Measurements from ENCODE around the gene BTNL9.

The BTNL9 gene

DNA sequence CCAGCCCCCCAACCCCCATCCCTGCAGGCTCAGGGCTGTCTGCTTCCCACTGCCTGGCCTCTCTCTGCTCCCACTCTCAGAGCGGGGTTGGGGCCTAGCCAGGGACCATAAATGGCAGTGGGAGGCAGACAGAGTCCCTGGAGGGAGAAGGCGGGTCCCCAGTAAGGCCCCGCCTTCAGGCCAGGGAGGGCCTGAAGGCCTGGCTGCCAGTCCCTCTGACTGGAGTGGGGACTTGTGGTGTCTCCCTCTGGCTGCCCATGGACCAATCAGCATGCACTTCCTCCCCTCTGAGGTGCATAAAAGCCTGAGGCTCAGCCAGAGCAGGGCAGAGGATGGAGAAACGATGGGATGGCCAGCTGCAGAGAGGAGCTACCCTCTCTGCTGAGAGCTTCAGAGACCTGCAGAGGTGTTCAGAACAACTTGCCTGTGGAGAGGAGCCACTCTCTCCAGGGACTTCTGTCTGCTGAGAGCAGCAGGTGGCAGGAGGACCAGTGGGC lies 2.7 kb upstream of the BTNL9 start:
- no peak overlapping the region for H3K27ac ChIP-seq

DNA sequence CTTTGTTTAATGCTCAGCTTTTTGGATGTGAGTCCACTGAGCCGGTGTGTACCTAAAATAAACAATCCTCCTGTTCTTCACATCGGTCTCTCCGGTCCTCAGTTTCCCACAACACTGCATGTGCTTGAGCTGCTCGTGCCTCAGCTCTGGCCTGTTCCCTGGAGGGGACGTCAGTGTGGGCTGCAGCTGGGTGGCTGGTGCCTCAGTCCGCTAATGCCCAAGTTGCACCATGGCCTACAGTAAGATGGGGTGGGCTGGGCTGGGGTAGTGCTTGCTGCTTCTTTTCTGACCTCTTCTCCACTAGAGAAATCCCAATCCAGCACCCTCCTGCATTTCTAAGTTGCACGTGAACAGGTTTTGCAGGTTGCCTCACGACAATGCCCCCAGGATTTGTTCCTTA lies 595 bp upstream of the BTNL9 start:
- TF ChIP-seq, protein P1, sequence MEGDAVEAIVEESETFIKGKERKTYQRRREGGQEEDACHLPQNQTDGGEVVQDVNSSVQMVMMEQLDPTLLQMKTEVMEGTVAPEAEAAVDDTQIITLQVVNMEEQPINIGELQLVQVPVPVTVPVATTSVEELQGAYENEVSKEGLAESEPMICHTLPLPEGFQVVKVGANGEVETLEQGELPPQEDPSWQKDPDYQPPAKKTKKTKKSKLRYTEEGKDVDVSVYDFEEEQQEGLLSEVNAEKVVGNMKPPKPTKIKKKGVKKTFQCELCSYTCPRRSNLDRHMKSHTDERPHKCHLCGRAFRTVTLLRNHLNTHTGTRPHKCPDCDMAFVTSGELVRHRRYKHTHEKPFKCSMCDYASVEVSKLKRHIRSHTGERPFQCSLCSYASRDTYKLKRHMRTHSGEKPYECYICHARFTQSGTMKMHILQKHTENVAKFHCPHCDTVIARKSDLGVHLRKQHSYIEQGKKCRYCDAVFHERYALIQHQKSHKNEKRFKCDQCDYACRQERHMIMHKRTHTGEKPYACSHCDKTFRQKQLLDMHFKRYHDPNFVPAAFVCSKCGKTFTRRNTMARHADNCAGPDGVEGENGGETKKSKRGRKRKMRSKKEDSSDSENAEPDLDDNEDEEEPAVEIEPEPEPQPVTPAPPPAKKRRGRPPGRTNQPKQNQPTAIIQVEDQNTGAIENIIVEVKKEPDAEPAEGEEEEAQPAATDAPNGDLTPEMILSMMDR (conservative IDR thresholded peaks at IDR 0.05): no peak
- H3K27ac ChIP-seq: no peak overlapping the region

More for the DNA sequence above, 2.7 kb upstream of the BTNL9 start:
- TF ChIP-seq, protein P1 (conservative IDR thresholded peaks at IDR 0.05): no peak

DNA sequence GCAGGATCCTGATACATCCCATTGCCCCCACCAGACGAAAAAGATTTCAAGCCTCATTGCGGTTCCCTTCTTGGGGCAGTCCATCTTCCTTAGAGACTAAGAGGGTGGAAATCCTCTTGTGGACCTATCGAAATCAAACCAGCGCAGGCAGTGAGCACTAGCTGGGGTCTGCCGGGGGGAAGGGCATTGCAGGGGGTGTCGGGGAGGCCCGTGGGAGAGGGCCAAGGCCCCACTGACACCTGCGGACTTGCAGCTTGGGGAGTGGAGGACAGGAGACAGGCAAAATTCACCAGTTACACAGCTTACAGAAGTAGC lies 522 bp downstream of the BTNL9 start:
- TF ChIP-seq, protein P1 (conservative IDR thresholded peaks at IDR 0.05): no peak
- no peak overlapping the region for H3K27ac ChIP-seq

DNA sequence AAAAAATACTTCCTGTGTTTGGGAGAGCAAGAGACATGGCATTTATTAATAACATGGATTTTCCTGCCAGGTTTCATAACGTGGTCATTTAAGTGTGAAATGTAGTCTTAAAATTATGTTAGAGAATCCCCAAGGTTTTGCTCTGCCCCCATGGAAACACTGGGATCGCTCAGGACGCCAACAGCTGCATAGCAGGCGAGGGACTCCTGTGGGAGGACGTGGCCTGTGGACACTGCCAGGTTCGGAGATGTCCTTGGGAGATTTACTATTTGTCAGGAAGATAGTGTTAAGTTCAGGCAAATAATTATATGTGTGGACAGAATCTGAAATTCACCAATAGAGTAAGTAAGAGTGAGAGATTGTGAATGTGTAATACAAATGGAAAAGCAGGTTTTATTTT lies 977 bp downstream of the BTNL9 start:
- no peak overlapping the region for H3K27ac ChIP-seq

DNA sequence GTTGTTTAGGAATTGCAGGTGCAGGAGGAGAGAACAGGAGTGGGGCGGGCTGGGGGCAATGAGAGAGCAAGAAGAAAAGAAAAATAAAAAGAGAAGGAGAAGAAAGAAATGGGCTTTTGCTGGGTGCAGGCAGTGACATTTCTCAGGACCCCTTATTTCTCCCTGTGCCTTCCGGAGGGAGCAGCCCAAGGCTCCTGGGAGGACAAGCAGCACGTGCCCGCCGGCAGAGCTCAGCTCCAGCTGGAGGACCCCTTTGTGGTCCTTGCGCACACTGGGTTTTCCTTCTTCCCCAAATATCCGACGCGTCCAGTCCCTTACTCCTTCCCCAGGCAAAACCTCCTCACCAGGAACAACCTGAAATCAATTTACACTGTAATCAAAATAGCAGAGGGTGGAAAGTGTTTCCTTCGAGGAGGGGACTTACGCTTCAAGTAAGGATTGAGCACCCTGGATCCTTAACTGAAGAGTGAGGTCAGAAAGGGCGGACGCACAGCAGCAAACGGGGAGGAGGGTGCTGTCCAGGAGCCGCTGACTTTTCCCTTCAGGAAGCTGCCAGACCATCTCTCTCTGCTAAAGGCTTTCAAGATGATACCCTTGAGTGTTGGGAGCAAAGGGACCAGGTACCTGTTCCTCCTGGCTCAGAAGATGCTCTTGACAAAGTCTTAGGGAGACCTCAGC lies 2.1 kb downstream of the BTNL9 start:
- H3K27ac ChIP-seq: no peak overlapping the region
- TF ChIP-seq, protein P1 (conservative IDR thresholded peaks at IDR 0.05): no peak

More for the DNA sequence above, 977 bp downstream of the BTNL9 start:
- TF ChIP-seq, protein P1 (conservative IDR thresholded peaks at IDR 0.05): no peak

DNA sequence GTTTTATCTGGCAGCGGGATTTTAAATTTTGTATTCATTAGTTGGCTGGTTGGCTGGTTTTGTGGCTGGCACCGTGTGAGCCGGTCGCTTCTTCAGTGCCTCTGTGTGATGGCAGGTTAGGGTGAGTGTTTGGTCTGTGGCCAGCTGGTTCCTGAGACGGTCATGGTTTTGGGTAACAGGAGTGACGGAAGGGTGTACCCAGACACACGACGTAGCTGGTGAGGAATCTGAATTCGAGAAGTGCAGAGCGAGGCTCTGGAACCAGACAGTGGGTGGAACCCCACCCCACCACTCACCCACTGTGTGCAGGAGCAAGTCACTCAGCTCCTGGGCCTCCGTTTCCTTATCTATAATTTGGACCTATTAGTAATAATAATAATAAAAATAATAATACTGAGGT lies 2.7 kb downstream of the BTNL9 start:
- TF ChIP-seq, protein P1 (conservative IDR thresholded peaks at IDR 0.05): no peak
- no peak overlapping the region for H3K27ac ChIP-seq

DNA sequence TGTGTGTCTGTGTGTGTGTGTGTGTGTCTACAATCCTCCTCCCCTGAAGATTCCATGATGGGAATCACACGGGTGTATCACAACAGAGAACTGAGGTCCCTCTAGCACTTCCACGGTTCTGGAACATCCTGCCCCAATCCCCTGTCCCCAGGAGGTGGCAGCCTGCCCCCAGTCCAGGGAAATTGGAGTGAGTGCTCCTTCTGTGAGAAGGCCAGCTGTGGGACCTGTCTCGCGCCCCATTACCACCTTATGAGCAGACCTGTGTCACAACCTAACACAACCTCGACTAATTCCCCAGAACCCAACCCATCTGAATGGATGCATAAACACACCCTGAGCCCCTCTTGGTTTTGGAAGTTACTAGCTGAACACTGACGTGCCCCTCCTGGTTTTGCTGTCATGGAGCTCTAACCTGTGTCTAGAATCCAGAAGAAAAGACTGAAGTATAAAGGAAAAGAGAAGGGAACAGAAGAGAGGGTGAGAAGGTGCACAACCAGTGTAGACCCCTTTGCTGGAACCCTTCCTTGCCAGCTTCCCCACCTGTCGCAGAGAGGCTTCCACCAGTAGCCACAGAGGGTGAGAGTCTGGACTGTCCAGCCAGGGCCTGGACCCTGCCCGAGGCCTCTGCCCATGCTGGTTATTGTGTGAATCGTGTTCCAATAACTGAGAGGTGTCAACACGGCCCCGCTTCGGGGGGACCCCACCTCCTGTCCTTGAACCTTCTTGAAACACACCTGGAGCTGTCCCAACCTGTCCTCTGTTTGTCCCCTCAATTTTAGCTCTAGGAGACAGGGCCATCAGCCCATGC lies 3.4 kb downstream of the BTNL9 start:
- peak overlapping the region; percentile 37; the same call in 1 of the 2 replicates for H3K27ac ChIP-seq
- TF ChIP-seq, protein P1 (conservative IDR thresholded peaks at IDR 0.05): peak; percentile 85

All from VCaP (cell line).